ENCODE data around the gene USP14.

DNA sequence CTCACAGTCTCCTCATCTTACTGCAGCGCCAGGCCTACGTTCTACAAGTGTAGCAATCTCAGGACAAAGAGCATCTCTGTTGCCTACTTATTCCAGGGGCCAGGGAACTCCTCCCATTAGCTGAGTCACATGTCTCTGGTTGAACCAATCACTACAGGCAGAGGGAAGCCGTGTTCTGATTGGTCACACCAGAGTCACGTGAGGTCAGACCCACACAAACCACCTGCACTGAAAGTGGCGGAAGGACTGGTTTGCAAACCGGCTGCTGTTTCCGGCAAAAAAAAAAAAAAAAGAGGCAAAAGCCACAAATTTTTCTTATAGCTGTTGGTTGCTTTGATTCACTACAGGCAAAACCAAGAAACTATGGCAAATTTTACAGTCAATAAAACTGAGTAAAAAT lies 21.9 kb upstream of the USP14 start:
- TF ChIP-seq, protein P1, sequence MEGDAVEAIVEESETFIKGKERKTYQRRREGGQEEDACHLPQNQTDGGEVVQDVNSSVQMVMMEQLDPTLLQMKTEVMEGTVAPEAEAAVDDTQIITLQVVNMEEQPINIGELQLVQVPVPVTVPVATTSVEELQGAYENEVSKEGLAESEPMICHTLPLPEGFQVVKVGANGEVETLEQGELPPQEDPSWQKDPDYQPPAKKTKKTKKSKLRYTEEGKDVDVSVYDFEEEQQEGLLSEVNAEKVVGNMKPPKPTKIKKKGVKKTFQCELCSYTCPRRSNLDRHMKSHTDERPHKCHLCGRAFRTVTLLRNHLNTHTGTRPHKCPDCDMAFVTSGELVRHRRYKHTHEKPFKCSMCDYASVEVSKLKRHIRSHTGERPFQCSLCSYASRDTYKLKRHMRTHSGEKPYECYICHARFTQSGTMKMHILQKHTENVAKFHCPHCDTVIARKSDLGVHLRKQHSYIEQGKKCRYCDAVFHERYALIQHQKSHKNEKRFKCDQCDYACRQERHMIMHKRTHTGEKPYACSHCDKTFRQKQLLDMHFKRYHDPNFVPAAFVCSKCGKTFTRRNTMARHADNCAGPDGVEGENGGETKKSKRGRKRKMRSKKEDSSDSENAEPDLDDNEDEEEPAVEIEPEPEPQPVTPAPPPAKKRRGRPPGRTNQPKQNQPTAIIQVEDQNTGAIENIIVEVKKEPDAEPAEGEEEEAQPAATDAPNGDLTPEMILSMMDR (IDR thresholded peaks at IDR 0.05) = no peak
- no peak for TF ChIP-seq POLR2A (IDR thresholded peaks at IDR 0.05; ENCODE audit: low read depth)

Data from esophagus muscularis mucosa (tissue), 3 donors.